BJ (cell line): ENCODE measurements around the gene NTF3. TPM values are rescaled to one million over a fixed set of nuclear protein-coding genes. Genes with fewer than 3 reads are reported as not detected.

Experiments
- CTCF ChIA-PET: fragments of 350-600 bp; formaldehyde crosslinking; extraction: SDS; loops from one replicate; lab custom pipeline; 2021; ENCODE audit warnings: antibody characterized with exemption, inconsistent platforms; lab: Yijun Ruan, JAX
- POLR2A ChIA-PET: fragments of 300-600 bp; sonication (Branson Sonifier 250); formaldehyde crosslinking; extraction: SDS; loops from one replicate; lab custom pipeline; 2021; ENCODE audit warnings: antibody characterized with exemption; lab: Charles Lee
- DNase-seq: peaks from one replicate; pipeline ENCODE4 v3.0.0-alpha.2; 2011; ENCODE audit warnings: low read depth
- H3K27me3 ChIP-seq: 2 replicates; pipeline ENCODE4 v1.6.0; 2011; ENCODE audit warnings: low read length; ENCODE audit not compliant: control insufficient read depth, insufficient read depth
- H3K36me3 ChIP-seq: 2 replicates; pipeline ENCODE4 v1.5.1; 2011; ENCODE audit warnings: low read length; ENCODE audit not compliant: control insufficient read depth, insufficient read depth
- H3K4me3 ChIP-seq: 2 replicates; pipeline ENCODE4 v1.5.1; 2011; ENCODE audit warnings: low read depth, mild to moderate bottlenecking, control low read depth, low read length
- polyA plus RNA-seq: library from polyadenylated mRNA; depleted of rRNA; stranded (reverse); fragments of >200 nt; gene quantifications from 2 replicates; pipeline ENCODE4 v1.2.3, GENCODE V29; 2011
- TF ChIP-seq, protein P1 (sequence below): IDR thresholded peaks from 2 replicates; pipeline ENCODE4 v1.5.1; 2011; ENCODE audit warnings: low read depth, mild to moderate bottlenecking, control low read depth, inconsistent platforms, low read length, moderate library complexity; ENCODE audit not compliant: insufficient read depth

The NTF3 gene
- polyA plus RNA-seq, 1 experiment, result 12.5 TPM

GRCh38 chr12:5514545-5514944 lies 82.6 kb downstream of the NTF3 start:
- H3K36me3 ChIP-seq, result no peaks in the 10 kb centered on the region
- TF ChIP-seq, protein P1, sequence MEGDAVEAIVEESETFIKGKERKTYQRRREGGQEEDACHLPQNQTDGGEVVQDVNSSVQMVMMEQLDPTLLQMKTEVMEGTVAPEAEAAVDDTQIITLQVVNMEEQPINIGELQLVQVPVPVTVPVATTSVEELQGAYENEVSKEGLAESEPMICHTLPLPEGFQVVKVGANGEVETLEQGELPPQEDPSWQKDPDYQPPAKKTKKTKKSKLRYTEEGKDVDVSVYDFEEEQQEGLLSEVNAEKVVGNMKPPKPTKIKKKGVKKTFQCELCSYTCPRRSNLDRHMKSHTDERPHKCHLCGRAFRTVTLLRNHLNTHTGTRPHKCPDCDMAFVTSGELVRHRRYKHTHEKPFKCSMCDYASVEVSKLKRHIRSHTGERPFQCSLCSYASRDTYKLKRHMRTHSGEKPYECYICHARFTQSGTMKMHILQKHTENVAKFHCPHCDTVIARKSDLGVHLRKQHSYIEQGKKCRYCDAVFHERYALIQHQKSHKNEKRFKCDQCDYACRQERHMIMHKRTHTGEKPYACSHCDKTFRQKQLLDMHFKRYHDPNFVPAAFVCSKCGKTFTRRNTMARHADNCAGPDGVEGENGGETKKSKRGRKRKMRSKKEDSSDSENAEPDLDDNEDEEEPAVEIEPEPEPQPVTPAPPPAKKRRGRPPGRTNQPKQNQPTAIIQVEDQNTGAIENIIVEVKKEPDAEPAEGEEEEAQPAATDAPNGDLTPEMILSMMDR, result no peak
- DNase-seq, result no peak
- no peak overlapping the region for H3K4me3 ChIP-seq
- POLR2A ChIA-PET, result no interaction called here
- CTCF ChIA-PET, result no interaction called here
- H3K27me3 ChIP-seq, result 0 out of 2 replicates have a peak, but pooled peaks cover 1% of the 10 kb centered on the region

DNA sequence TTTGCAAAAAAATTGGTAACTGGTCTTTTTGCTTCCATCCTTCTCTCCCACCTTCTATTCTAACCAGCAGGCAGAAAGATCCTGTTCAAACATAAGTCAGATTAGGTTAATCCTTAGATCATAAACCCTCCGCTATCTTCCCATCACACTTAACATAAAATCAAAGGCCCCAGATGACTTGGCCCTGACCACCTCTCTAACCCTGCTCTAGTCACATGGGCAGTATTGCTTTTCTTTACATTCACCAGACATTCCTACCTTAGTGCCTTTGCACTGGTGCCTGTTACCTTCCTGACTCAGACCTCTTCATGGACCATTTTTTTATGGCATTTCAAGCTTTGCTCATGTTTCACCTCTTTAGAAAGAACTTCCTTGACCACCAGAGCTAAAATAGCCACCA lies 83.5 kb downstream of the NTF3 start:
- ChIA-PET CTCF (interaction anchor here (1.6 kb wide), 1 partner anchor 9 kb away, joined by 5 read pairs; no protein-coding TSS in a partner anchor), POLR2A (no interaction called here)
- H3K4me3 ChIP-seq, result no peak overlapping the region
- no peaks in the 10 kb centered on the region for H3K36me3 ChIP-seq
- 0 out of 2 replicates have a peak, but pooled peaks cover 1% of the 10 kb centered on the region for H3K27me3 ChIP-seq
- DNase-seq, result no peak
- TF ChIP-seq, protein P1, result no peak

- ChIA-PET POLR2A (no interaction called here), CTCF (interaction anchor here (0.7 to 1.6 kb wide), 3 partner anchors 10 to 433 kb away, joined by 3 to 5 read pairs (median 3); no protein-coding TSS in a partner anchor)
- Histone ChIP-seq H3K4me3 (no peak overlapping the region), H3K27me3 (0 out of 2 replicates have a peak, but pooled peaks cover 1% of the 10 kb centered on the region), H3K36me3 (no peaks in the 10 kb centered on the region)
- TF ChIP-seq, protein P1, result no peak
- no peak for DNase-seq
These were observed 84.7 kb downstream of the NTF3 start for GRCh38 chr12:5516371-5517241.

- Histone ChIP-seq H3K36me3 (no peaks in the 10 kb centered on the region), H3K4me3 (no peak overlapping the region), H3K27me3 (no peaks in the 10 kb centered on the region)
- POLR2A ChIA-PET, result no interaction called here
- no peak for DNase-seq
- TF ChIP-seq, protein P1, result no peak
- CTCF ChIA-PET, result no interaction called here
These were observed 86.9 kb downstream of the NTF3 start for GRCh38 chr12:5518584-5519365.

- Histone ChIP-seq H3K36me3 (no peaks in the 10 kb centered on the region), H3K4me3 (no peak overlapping the region), H3K27me3 (no peaks in the 10 kb centered on the region)
- POLR2A ChIA-PET, result no interaction called here
- CTCF ChIA-PET, result interaction anchor here (1.4 kb wide), 1 partner anchor 9 kb away, joined by 4 read pairs; no protein-coding TSS in a partner anchor
- TF ChIP-seq, protein P1, result no peak
- no peak for DNase-seq
These were observed 88.1 kb downstream of the NTF3 start for GRCh38 chr12:5520037-5520436.
